ENCODE measurements around the gene IQCK.
A peak's percentile ranks its signal among the peaks of the same experiment; 100 is the strongest.

Gene IQCK

GRCh38 chr16:19805459-19806162, 87.5 kb downstream of the IQCK start:
- no peak for DNase-seq (ENCODE audit: low read depth)

- no peak for DNase-seq (ENCODE audit: low read depth)
These were observed 90.1 kb downstream of the IQCK start for GRCh38 chr16:19808061-19808641.

- no peak for DNase-seq (ENCODE audit: low read depth)
These were observed 91.1 kb downstream of the IQCK start for GRCh38 chr16:19809121-19809635.

- no peak for DNase-seq (ENCODE audit: low read depth)
These were observed 91.6 kb downstream of the IQCK start for GRCh38 chr16:19809693-19810092.

GRCh38 chr16:19810817-19811731, 93.0 kb downstream of the IQCK start:
- peak; percentile 90 for DNase-seq (ENCODE audit: low read depth)

- no peak for DNase-seq (ENCODE audit: low read depth)
These were observed 94.9 kb downstream of the IQCK start for GRCh38 chr16:19812986-19813385.

- no peak for DNase-seq (ENCODE audit: low read depth)
These were observed 97.3 kb downstream of the IQCK start for GRCh38 chr16:19815418-19815817.

GRCh38 chr16:19817122-19817521, 99.1 kb downstream of the IQCK start:
- no peak for DNase-seq (ENCODE audit: low read depth)

GRCh38 chr16:19817875-19818274, 99.8 kb downstream of the IQCK start:
- no peak for DNase-seq (ENCODE audit: low read depth)

GRCh38 chr16:19822533-19822932, 104.5 kb downstream of the IQCK start:
- no peak for DNase-seq (ENCODE audit: low read depth)

GRCh38 chr16:19823322-19823721, 105.3 kb downstream of the IQCK start:
- DNase-seq (ENCODE audit: low read depth): no peak

GRCh38 chr16:19824216-19824615, 106.1 kb downstream of the IQCK start:
- no peak for DNase-seq (ENCODE audit: low read depth)

- DNase-seq (ENCODE audit: low read depth): no peak
These were observed 112.0 kb downstream of the IQCK start for GRCh38 chr16:19829844-19830692.

- DNase-seq (ENCODE audit: low read depth): no peak
These were observed 113.0 kb downstream of the IQCK start for GRCh38 chr16:19830902-19831560.

- peak; percentile 76 for DNase-seq (ENCODE audit: low read depth)
These were observed 113.6 kb downstream of the IQCK start for GRCh38 chr16:19831678-19832077.

- DNase-seq (ENCODE audit: low read depth): no peak
These were observed 115.1 kb downstream of the IQCK start for GRCh38 chr16:19833176-19833575.

- DNase-seq (ENCODE audit: low read depth): no peak
These were observed 115.5 kb downstream of the IQCK start for GRCh38 chr16:19833581-19833980.

- DNase-seq (ENCODE audit: low read depth): no peak
These were observed 117.1 kb downstream of the IQCK start for GRCh38 chr16:19835196-19835595.

- no peak for DNase-seq (ENCODE audit: low read depth)
These were observed 117.9 kb downstream of the IQCK start for GRCh38 chr16:19835968-19836421.

GRCh38 chr16:19837331-19837980, 119.4 kb downstream of the IQCK start:
- no peak for DNase-seq (ENCODE audit: low read depth)

Data from non-pigmented ciliary epithelial cell (primary cell).